Renal cortex interstitium (tissue), 15 donors: ENCODE data around the gene MRGPRE. TPM values are rescaled to one million over a fixed set of nuclear protein-coding genes. Genes with fewer than 3 reads are reported as not detected.
"Not testable (repeated sequence)": the region's sequence is repeated elsewhere in the genome, so short reads cannot be mapped to it uniquely, and the experiment has no call there.

Experiments used
- DNase-seq, 11 donors: peaks; one replicate each; pipeline ENCODE4 v3.0.0-alpha.2; 2013; ENCODE audit warnings: low read depth in 9 of 11, low spot score in 4 of 11; ENCODE audit errors: extremely low read depth in 1 of 11
- long read RNA-seq, 16 experiments: transcript quantifications; one replicate each; lab custom pipeline, GENCODE V29; 2026
- polyA plus RNA-seq, 3 donors: library from polyadenylated mRNA; unstranded; fragments of 120-200 nt; gene quantifications; one replicate each; pipeline ENCODE4 v1.2.1, GENCODE V29; 2013; ENCODE audit not compliant: insufficient read length in 3 of 3

The MRGPRE gene, protein sequence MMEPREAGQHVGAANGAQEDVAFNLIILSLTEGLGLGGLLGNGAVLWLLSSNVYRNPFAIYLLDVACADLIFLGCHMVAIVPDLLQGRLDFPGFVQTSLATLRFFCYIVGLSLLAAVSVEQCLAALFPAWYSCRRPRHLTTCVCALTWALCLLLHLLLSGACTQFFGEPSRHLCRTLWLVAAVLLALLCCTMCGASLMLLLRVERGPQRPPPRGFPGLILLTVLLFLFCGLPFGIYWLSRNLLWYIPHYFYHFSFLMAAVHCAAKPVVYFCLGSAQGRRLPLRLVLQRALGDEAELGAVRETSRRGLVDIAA
- polyA plus RNA-seq: not detected
- long read RNA-seq, donor 1: 0 reads
- long read RNA-seq, donor 2: 0 reads
- long read RNA-seq, donor 3: 0 reads
- long read RNA-seq, donor 4: 0 reads
- long read RNA-seq, donor 5: 0 reads
- long read RNA-seq, donor 6: 0 reads
- long read RNA-seq, donor 7: 0 reads
- long read RNA-seq, donor 8: 0 reads
- long read RNA-seq, donor 9: 0 reads
- long read RNA-seq, donor 10: 0 reads
- long read RNA-seq, donor 11: 0 reads
- long read RNA-seq, donor 12: 0 reads
- long read RNA-seq, donor 13: 0 reads
- long read RNA-seq, donor 14: 0 reads
- long read RNA-seq, donor 15: 0 reads
- long read RNA-seq, donor 16: 0 reads

DNA sequence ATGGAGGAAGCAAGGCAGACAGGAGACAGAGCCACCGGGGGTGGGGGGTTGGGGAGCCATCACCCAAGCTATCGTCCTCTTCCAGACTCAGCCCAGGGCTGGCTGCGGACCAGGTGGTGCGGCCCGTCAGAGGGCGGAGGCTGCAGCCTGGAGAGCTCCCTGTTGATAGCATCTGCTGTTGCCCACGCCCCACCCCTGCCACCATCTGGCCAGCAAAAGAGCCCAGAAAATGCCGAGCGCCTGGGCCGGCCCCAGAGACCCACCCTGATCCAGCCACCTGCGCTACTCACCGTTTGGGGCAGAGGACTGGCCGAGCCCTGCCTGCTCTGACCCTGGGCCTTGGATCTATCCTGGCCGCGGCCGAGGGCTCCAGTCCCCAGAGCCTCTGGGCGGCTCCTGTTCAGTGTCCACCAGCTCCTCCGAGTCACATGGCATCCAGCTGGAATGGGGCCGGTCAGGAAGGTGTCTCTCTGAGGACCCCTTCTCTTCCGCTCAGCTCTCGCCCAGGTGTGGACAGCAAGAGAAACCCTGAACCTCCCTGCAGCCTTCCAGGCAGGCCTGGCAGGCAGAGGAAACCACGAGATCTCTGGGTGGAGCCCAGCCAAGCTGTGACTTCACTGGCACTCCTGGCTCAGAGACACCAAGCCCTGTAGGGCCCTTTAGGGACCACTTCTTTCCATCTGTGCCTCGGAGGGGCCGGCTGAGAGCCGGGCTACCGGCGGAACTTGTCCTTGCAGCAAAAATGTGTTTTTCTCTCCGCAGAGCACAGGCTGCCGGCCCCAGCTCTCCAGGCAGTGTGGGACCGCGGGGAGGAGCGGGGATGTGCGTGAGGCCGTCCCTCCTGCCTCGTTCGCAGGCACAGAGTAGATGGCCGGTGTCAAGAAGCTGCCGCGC is at the start of gene MRGPRE:
Gene MRGPRE (minus strand): TSS at position 567 of the 894 bp plus-strand sequence. CDS start 3,618 bp downstream, outside the sequence.
- no peak for DNase-seq

DNA sequence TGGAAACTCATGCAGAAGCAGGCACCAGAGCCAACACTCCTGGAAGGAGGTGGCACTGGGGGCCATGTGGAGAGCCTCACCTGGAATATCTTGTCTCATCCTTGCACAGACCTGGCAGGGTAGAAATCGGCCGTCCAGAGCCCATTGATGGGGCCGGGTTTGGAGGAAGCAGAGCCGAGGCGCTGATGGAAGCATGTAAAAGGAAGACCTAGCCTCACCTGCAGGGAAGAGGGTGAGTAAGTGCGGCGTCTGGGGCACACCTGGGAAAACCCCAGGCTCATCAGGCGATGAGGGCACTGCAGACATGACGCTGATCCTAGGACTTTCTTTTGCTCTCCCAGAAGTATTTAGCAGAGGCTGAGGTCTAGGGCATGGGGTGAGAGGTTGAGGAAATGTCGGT is 48.9 kb upstream of the MRGPRE start:
- not testable (repeated sequence) for DNase-seq

GRCh38 chr11:3280662-3281061 is 48.4 kb upstream of the MRGPRE start:
- not testable (repeated sequence) for DNase-seq

- DNase-seq: not testable (repeated sequence)
Measured at GRCh38 chr11:3278922-3279321, 46.7 kb upstream of the MRGPRE start.

DNA sequence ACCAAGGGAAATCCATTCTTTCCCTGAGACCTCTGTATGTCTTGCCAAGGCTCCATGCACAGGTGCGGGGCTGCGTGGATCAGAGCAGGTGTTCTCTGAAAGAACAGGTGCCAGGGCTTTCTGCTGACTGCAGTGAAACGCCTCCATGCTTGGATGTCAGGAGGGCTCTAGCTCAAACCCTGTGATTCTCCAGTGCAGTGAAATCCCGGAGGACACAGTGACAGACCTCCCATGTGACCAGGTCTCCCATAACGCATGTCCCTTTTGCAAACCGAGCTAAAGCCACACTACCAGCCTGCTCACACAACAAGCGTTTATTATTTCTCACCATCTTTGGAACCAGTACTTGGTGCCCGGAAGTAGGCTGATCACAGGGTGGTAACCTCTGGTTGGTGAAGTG is 41.4 kb upstream of the MRGPRE start:
- not testable (repeated sequence) for DNase-seq

- DNase-seq: not testable (repeated sequence)
Measured at GRCh38 chr11:3262548-3262947, 30.3 kb upstream of the MRGPRE start.

DNA sequence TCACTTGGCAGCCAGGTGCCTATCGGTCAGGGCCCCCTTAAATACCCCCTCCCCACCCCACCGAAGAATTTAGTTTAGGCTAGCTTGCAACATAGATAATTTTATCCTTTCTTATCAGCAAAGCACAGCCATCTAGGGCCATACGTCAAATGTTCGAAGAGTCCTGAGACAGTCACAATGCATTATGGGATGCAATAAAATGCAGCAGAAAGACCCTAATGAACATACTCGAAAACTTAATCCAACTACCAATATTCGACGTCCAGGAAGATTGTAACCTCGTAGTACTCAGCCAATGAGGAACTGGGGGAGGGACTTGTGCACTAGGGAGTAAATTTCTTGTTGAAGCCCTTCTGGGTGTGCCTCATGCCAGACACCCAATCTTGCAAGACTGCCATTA is 29.6 kb upstream of the MRGPRE start:
- not testable (repeated sequence) for DNase-seq

GRCh38 chr11:3257509-3257908 is 25.3 kb upstream of the MRGPRE start:
- DNase-seq: not testable (repeated sequence)

DNA sequence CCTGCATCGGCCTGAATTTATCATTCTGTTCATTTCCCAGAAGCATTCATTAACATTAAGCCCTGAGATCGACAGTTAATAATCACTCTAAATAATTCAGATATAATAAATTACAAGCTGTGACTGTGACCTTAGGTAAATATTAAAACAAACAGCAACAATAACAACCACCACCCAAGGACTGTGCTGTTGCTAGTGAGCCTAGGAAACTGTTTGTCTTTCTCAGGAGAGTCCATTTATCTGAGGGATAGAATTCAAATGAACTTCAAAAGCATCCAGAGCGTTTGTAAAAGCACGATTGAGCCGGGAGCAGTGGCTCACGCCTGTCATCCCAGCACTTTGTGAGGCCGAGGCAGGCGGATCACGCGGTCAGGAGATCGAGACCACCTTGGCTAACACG is 23.0 kb upstream of the MRGPRE start:
- not testable (repeated sequence) for DNase-seq

DNA sequence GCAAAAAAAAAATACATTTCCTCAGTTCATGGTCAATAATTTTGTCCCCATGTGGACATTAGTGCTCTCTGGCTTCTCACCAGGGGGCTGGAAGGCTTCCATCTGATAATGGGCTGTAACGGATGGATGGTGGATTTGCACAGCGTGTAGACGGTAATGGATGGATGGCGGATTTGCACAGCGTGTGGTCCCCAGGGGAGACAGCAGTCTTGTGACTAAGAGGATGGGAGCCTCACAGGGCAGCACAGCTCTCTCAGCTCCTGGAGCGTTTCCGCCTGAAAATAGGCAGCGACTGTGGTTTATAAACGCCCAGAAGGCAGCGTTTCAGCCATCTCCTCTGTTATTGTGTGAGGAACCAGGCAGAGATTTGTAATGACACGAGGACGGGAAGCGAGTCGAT is 22.6 kb upstream of the MRGPRE start:
- DNase-seq: not testable (repeated sequence)

- DNase-seq: no peak
Measured at GRCh38 chr11:3245071-3245470, 12.9 kb upstream of the MRGPRE start.

DNA sequence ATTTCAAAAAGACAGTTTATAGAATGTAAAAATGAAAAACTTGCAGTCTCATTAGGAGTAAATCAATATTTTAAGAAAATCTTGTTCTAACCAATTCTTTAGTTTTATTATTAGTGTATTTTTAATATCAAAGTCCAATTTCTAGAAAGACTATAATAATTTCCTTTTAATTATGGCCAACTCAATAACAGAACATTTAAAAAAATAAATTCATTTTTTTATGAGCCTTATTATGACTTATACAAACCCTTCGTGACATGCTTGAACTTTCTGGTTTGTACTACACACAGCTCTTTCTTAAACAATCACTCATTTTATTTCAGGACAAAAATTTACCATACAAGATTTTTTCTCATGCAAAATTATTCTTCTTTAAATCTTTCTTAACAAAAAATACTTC is 11.7 kb upstream of the MRGPRE start:
- DNase-seq: no peak

- DNase-seq: no peak
Measured at GRCh38 chr11:3237119-3237518, 4.9 kb upstream of the MRGPRE start.

GRCh38 chr11:3234846-3235245 is 2.6 kb upstream of the MRGPRE start:
- no peak for DNase-seq

- DNase-seq: no peak
Measured at GRCh38 chr11:3232956-3233355, 739 bp upstream of the MRGPRE start.

- no peak for DNase-seq
Measured at GRCh38 chr11:3231550-3231850, 717 bp downstream of the MRGPRE start.

GRCh38 chr11:3230636-3231549 is 1.3 kb downstream of the MRGPRE start:
- DNase-seq: no peak

DNA sequence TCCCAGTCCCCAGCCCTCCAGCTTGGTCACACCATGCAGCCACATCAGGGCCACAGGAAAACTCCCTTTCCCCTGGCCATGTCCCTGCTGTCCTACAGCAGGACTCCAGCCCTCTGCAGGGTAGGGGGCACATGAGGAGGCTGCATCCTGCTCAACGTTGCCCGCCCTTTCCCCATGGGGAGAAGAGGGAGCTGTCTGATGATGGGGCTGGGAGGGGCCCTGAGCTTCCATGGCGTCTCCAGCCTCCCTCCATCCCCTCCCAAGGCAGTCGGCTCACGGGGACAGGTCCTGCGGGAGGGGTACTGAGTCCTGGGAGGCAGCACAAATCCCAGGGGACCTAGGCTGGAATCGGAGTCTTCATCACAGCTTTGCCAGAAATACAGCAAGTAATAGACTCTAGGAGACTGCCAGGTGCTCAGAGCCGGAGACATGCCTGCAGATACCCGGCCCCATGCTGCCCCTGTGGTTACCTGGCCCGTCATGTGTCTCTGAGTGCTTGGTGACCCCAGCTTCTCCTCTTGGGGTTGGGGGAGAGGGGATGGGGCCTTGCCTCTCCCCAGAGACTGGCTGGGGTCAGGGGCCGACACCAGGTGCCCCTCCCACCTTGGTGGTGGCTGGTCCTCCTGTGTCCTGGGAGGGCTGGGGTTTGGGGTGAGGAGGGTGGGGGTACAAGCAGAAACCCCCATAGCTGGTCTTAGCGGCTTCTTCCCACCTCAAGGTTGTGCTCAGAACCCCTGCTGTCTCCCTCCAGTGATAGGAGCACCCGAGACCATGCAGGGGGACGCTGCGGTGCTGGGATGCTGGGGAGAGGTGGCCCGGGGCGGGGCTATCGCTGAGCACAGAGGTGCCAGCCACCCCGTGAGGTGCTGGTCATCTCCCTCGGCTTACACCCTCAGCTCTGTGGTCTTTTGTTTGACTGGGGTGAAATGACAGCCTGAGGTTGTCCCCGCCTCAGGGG is 2.3 kb downstream of the MRGPRE start:
- DNase-seq: no peak
